ENCODE results near the gene POU3F1.
"Not testable (repeated sequence)": the region's sequence is repeated elsewhere in the genome, so short reads cannot be mapped to it uniquely, and the experiment has no call there.

POU3F1 gene

GRCh38 chr1:38046884-38047602 lies 450 bp upstream of the POU3F1 start:
- peak; percentile 72 for DNase-seq

GRCh38 chr1:38045401-38046332 lies 926 bp downstream of the POU3F1 start:
- peak; percentile 18 for DNase-seq

- DNase-seq = no peak
These were observed 2.1 kb downstream of the POU3F1 start for GRCh38 chr1:38044221-38045215.

GRCh38 chr1:38043036-38043747 lies 3.4 kb downstream of the POU3F1 start:
- DNase-seq = no peak

- no peak for DNase-seq
These were observed 4.4 kb downstream of the POU3F1 start for GRCh38 chr1:38041936-38042834.

GRCh38 chr1:38039331-38040088 lies 7.1 kb downstream of the POU3F1 start:
- no peak for DNase-seq

GRCh38 chr1:38038861-38039260 lies 7.7 kb downstream of the POU3F1 start:
- no peak for DNase-seq

GRCh38 chr1:38037221-38037939 lies 9.2 kb downstream of the POU3F1 start:
- peak; percentile 29 for DNase-seq

- no peak for DNase-seq
These were observed 11.7 kb downstream of the POU3F1 start for GRCh38 chr1:38034871-38035270.

GRCh38 chr1:38032992-38033391 lies 13.6 kb downstream of the POU3F1 start:
- not testable (repeated sequence) for DNase-seq

- no peak for DNase-seq
These were observed 15.1 kb downstream of the POU3F1 start for GRCh38 chr1:38031513-38031866.

- DNase-seq = no peak
These were observed 15.7 kb downstream of the POU3F1 start for GRCh38 chr1:38030596-38031512.

GRCh38 chr1:38029685-38030511 lies 16.7 kb downstream of the POU3F1 start:
- peak; percentile 14 for DNase-seq

- DNase-seq = no peak
These were observed 17.4 kb downstream of the POU3F1 start for GRCh38 chr1:38029081-38029681.

GRCh38 chr1:38028671-38029070 lies 17.9 kb downstream of the POU3F1 start:
- peak; percentile 36 for DNase-seq

GRCh38 chr1:38028105-38028591 lies 18.4 kb downstream of the POU3F1 start:
- peak; percentile 42 for DNase-seq
